ENCODE measurements around the gene RALGDS. TPM values are rescaled to one million over a fixed set of nuclear protein-coding genes. Genes with fewer than 3 reads are reported as not detected.

RALGDS gene
- total RNA-seq, 1 experiment from 2014 or later = 22.9 TPM

DNA sequence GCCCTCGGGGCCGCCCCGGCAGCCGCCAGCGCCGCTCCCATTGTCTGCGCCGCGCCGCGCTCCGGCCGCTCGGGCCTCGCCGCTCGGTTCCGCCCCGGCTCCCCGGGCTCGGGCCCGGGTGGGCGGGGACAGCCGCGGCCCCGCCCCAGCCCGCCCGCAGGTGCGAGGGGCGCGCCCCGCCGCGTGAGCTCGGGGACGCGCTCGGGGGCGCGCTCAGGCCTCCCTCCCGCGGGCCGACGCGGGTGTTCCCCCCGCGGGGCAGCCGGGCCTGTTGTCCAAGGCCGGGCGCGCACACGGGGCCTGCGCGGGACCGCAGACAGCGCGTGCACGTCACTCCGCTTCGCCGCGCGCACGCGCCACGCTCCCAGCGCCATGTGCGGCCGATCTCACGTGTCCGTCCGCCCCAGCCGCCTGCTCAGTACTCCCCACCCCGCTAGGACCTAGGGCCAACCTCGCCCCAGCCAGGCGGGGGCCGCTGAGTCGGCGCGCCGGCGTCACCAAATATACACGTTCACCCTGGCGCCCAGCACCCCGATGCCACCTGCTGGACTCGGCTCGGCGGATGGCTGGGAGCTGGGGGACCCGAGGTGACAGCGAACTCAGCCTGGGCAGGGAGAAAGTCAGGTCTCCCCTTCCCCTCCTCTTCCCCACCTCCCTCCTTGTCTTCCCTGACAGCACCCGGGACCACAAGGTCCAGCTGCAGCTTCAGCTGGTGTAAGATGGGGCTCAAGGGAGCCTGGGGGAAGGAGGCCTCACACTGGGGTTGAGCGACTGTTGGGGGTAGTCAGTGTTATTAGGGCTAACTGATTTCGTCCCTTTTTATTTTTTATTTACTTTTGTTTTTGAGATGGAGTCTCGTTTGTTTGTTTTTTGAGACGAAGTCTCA, 28.3 kb upstream of the RALGDS start (continued):
- TF ChIP-seq ZNF232 (CRISPR knock-in tag; IDR thresholded peaks at IDR 0.05) (0 out of 2 replicates have a peak, but pooled peaks have one; percentile 36), ZNF219 (CRISPR knock-in tag; IDR thresholded peaks at IDR 0.05; ENCODE audit: borderline replicate concordance) (0 out of 2 replicates have a peak, but pooled peaks have one; percentile 54), TEAD4 (CRISPR knock-in tag; IDR thresholded peaks at IDR 0.05) (no peak), NFYB (CRISPR knock-in tag; conservative IDR thresholded peaks at IDR 0.05; ENCODE audit: low read depth) (no peak)
- TF ChIP-seq, protein P1, sequence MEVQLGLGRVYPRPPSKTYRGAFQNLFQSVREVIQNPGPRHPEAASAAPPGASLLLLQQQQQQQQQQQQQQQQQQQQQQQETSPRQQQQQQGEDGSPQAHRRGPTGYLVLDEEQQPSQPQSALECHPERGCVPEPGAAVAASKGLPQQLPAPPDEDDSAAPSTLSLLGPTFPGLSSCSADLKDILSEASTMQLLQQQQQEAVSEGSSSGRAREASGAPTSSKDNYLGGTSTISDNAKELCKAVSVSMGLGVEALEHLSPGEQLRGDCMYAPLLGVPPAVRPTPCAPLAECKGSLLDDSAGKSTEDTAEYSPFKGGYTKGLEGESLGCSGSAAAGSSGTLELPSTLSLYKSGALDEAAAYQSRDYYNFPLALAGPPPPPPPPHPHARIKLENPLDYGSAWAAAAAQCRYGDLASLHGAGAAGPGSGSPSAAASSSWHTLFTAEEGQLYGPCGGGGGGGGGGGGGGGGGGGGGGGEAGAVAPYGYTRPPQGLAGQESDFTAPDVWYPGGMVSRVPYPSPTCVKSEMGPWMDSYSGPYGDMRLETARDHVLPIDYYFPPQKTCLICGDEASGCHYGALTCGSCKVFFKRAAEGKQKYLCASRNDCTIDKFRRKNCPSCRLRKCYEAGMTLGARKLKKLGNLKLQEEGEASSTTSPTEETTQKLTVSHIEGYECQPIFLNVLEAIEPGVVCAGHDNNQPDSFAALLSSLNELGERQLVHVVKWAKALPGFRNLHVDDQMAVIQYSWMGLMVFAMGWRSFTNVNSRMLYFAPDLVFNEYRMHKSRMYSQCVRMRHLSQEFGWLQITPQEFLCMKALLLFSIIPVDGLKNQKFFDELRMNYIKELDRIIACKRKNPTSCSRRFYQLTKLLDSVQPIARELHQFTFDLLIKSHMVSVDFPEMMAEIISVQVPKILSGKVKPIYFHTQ (CRISPR knock-in tag; IDR thresholded peaks at IDR 0.05) = 0 out of 2 replicates have a peak, but pooled peaks have one; percentile 83

DNA sequence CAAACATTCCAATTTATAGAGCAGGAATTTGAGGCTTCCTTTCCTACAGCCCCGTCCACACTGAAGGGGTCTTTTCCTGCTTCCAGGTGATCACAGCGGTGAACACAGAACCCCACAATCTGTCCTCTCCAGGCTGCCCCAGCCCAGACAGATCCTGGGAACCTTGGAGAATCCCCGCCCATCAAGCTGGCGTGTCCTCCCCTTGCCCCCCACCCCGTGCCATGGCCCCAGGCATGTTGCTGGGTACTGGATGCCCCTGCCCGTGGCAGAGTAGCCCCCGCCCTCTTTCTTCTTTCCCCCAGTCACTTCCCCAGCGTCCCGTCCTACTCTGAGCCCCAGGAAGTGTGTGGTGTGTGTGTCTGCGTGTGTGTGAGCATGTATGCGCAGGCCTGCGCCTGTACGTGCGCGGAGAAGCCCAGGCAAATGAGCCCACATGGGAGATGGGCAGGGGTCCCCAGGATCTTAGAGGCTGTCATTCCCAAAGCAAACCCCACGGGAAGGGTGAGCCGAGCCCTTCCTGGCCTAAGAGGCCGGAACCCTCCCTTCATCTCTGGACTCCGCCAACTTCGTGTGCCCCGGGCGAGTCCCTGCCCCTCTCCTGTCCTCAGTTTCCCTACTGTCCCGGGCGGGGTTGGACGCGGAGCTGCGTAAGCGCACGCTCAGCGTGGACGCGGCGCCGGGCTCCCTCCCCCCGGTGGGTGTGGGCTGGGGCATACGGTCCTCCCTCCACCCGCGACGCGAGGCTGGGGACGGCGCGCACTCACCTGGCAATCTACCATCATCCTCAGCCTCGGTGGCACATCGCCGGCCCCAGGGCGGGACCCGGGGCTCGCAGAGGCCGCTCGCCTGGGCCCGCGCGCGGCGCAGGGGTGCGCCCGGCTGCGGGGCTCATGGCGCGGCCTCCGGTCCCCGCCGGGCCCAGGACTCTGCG, 27.4 kb upstream of the RALGDS start:
- Mint-ChIP-seq H3K9me3 (no peaks in the 10 kb centered on the region), H3K4me3 (peak overlapping the region; percentile 83), H3K27me3 (ENCODE audit: low read depth) (peaks cover 10% of the 10 kb centered on the region), H3K27ac (0 out of 2 replicates have a peak overlapping the region, but pooled peaks have one; percentile 49), H3K36me3 (no peaks in the 10 kb centered on the region), H3K4me1 (peaks cover 24% of the 10 kb centered on the region)
- ATAC-seq (no peak), DNase-seq (ENCODE audit: low spot score) (no peak)
- ChIA-PET POLR2A (interaction anchor here (1.2 kb wide), 2 partner anchors 9 to 15 kb away, joined by 3 read pairs; no protein-coding TSS in a partner anchor), CTCF (interaction anchor here (0.6 to 5.4 kb wide), 36 partner anchors 10 to 273 kb away, joined by 3 to 93 read pairs (median 4); partner anchors contain the start of genes GTF3C5 and RALGDS)
- TF ChIP-seq ARID4B (CRISPR knock-in tag; IDR thresholded peaks at IDR 0.05; ENCODE audit: borderline replicate concordance) = 0 out of 2 replicates have a peak, but pooled peaks have one; percentile 7
- no peak for TF ChIP-seq MXD4 (CRISPR knock-in tag; IDR thresholded peaks at IDR 0.05; ENCODE audit: borderline replicate concordance)

GRCh38 chr9:133147412-133148198, 26.6 kb upstream of the RALGDS start:
- CTCF ChIA-PET = interaction anchor here (0.6 to 5.4 kb wide), 31 partner anchors 10 to 183 kb away, joined by 3 to 93 read pairs (median 4); partner anchors contain the start of genes GTF3C5 and RALGDS
- H3K36me3 Mint-ChIP-seq = no peaks in the 10 kb centered on the region
- H3K9me3 Mint-ChIP-seq = no peaks in the 10 kb centered on the region
- H3K27me3 Mint-ChIP-seq (ENCODE audit: low read depth) = peaks cover 10% of the 10 kb centered on the region
- ATAC-seq (peak; percentile 25), DNase-seq (ENCODE audit: low spot score) (peak; percentile 94)
- no peak overlapping the region for H3K27ac Mint-ChIP-seq
- H3K4me3 Mint-ChIP-seq = peak overlapping the region; percentile 83
- H3K4me1 Mint-ChIP-seq = peaks cover 24% of the 10 kb centered on the region
- POLR2A ChIA-PET = interaction anchor here (0.6 to 1.2 kb wide), 2 partner anchors 15 to 38 kb away, joined by 3 read pairs; no protein-coding TSS in a partner anchor
- TF ChIP-seq TEAD1 (CRISPR knock-in tag; IDR thresholded peaks at IDR 0.05) (no peak), ZNF671 (CRISPR knock-in tag; IDR thresholded peaks at IDR 0.05) (0 out of 2 replicates have a peak, but pooled peaks have one; percentile 42), OVOL2 (CRISPR knock-in tag; IDR thresholded peaks at IDR 0.05; ENCODE audit: borderline replicate concordance) (no peak), KAT7 (CRISPR knock-in tag; IDR thresholded peaks at IDR 0.05; ENCODE audit: borderline replicate concordance) (no peak), ATF6 (CRISPR knock-in tag; IDR thresholded peaks at IDR 0.05) (no peak), MLX (CRISPR knock-in tag; IDR thresholded peaks at IDR 0.05) (no peak), CREB1 (CRISPR knock-in tag; IDR thresholded peaks at IDR 0.05) (no peak), ATF1 (CRISPR knock-in tag; IDR thresholded peaks at IDR 0.05) (no peak)
- TF ChIP-seq, protein P2, sequence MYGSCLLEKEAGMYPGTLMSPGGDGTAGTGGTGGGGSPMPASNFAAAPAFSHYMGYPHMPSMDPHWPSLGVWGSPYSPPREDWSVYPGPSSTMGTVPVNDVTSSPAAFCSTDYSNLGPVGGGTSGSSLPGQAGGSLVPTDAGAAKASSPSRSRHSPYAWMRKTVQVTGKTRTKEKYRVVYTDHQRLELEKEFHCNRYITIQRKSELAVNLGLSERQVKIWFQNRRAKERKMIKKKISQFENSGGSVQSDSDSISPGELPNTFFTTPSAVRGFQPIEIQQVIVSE (CRISPR knock-in tag; IDR thresholded peaks at IDR 0.05; ENCODE audit: borderline replicate concordance) = no peak

Measured in WTC11 (cell line).